HEK293 (cell line): ENCODE measurements around the gene ARHGEF5.

Source experiments
- CTCF ChIA-PET: fragments of 350-600 bp; formaldehyde crosslinking; extraction: SDS; loops from one replicate; lab custom pipeline; 2021; ENCODE audit warnings: antibody characterized with exemption; lab: Yijun Ruan, JAX
- POLR2A ChIA-PET: fragments of 300-600 bp; formaldehyde crosslinking; extraction: SDS; loops from one replicate; lab custom pipeline; 2020; ENCODE audit warnings: antibody characterized with exemption, inconsistent platforms; lab: Yijun Ruan, JAX
- H3K27ac ChIP-seq: fragments of 200-500 bp; sonication (Bioruptor generic); 2 replicates; pipeline ENCODE4 v1.5.1; 2014; ENCODE audit warnings: low read depth, low read length, control low read depth, inconsistent platforms; ENCODE audit errors: extremely low read depth
- H3K36me3 ChIP-seq, 2 experiments: fragments of 200-500 bp in 1 of 2; sonication (Bioruptor generic) in 1 of 2; 1 replicate in 1 of 2; 2 replicates in 1 of 2; pipeline ENCODE4 v1.5.1; 2014 to 2017; ENCODE audit warnings: inconsistent platforms in 2 of 2, low read length in 2 of 2; ENCODE audit not compliant: control insufficient read depth in 2 of 2, insufficient read depth in 1 of 2
- H3K4me1 ChIP-seq: fragments of 200-500 bp; sonication (Bioruptor generic); 2 replicates; pipeline ENCODE4 v1.5.1; 2014; ENCODE audit warnings: mild to moderate bottlenecking, low read length, inconsistent platforms; ENCODE audit not compliant: control insufficient read depth, insufficient read depth
- H3K4me3 ChIP-seq: 2 replicates; pipeline ENCODE4 v1.5.1; 2011; ENCODE audit warnings: low read depth, mild to moderate bottlenecking, control low read depth, low read length, moderate library complexity
- H3K9me3 ChIP-seq: fragments of 200-500 bp; sonication (Bioruptor generic); 2 replicates; pipeline ENCODE4 v1.5.1; 2014; ENCODE audit warnings: low read depth, low read length, inconsistent platforms; ENCODE audit not compliant: control insufficient read depth, insufficient read depth
- CTCF ChIP-seq: fragments of 450-650 bp; formaldehyde crosslinking; IDR thresholded peaks from 2 replicates; pipeline ENCODE4 v1.5.1; 2016; ENCODE audit warnings: missing biosample characterization, missing genetic modification characterization
- KLF7 ChIP-seq: fragments of 450-650 bp; formaldehyde crosslinking; IDR thresholded peaks from 2 replicates; pipeline ENCODE4 v1.5.1; 2016; ENCODE audit warnings: missing biosample characterization, missing genetic modification characterization, borderline replicate concordance
- KLF9 ChIP-seq: fragments of 450-650 bp; formaldehyde crosslinking; IDR thresholded peaks from 2 replicates; pipeline ENCODE4 v1.5.1; 2016; ENCODE audit warnings: missing biosample characterization, missing genetic modification characterization, low read depth
- PRDM6 ChIP-seq: fragments of 450-650 bp; formaldehyde crosslinking; IDR thresholded peaks from 2 replicates; pipeline ENCODE4 v1.5.1; 2017; ENCODE audit warnings: missing biosample characterization, missing genetic modification characterization
- ZIC2 ChIP-seq: fragments of 450-650 bp; formaldehyde crosslinking; IDR thresholded peaks from 2 replicates; pipeline ENCODE4 v1.5.1; 2016; ENCODE audit warnings: missing biosample characterization, missing genetic modification characterization
- ZNF140 ChIP-seq: fragments of 450-650 bp; formaldehyde crosslinking; IDR thresholded peaks from 2 replicates; pipeline ENCODE4 v1.5.1; 2016; ENCODE audit warnings: missing biosample characterization, missing genetic modification characterization
- ZNF175 ChIP-seq: fragments of 450-650 bp; formaldehyde crosslinking; IDR thresholded peaks from 2 replicates; pipeline ENCODE4 v1.5.1; 2016; ENCODE audit warnings: missing biosample characterization, missing genetic modification characterization
- ZNF19 ChIP-seq: fragments of 450-650 bp; formaldehyde crosslinking; IDR thresholded peaks from 2 replicates; pipeline ENCODE4; 2016; ENCODE audit warnings: missing biosample characterization, missing genetic modification characterization, low read depth
- ZNF23 ChIP-seq: fragments of 450-650 bp; formaldehyde crosslinking; IDR thresholded peaks from 2 replicates; pipeline ENCODE4 v1.5.1; 2016; ENCODE audit warnings: missing biosample characterization, missing genetic modification characterization, borderline replicate concordance
- ZNF24 ChIP-seq: fragments of 450-650 bp; formaldehyde crosslinking; IDR thresholded peaks from 2 replicates; pipeline ENCODE4 v1.5.1; 2016; ENCODE audit warnings: missing biosample characterization, missing genetic modification characterization
- ZNF280D ChIP-seq: fragments of 450-650 bp; formaldehyde crosslinking; IDR thresholded peaks from 2 replicates; pipeline ENCODE4 v1.5.1; 2016; ENCODE audit warnings: missing biosample characterization, missing genetic modification characterization
- ZNF404 ChIP-seq: fragments of 450-650 bp; formaldehyde crosslinking; IDR thresholded peaks from 2 replicates; pipeline ENCODE4 v1.5.1; 2017; ENCODE audit warnings: missing biosample characterization, missing genetic modification characterization
- ZNF449 ChIP-seq: fragments of 450-650 bp; formaldehyde crosslinking; IDR thresholded peaks from 2 replicates; pipeline ENCODE4 v1.5.1; 2017; ENCODE audit warnings: missing biosample characterization, mild to moderate bottlenecking, missing genetic modification characterization, moderate library complexity
- ZNF549 ChIP-seq: fragments of 450-650 bp; IDR thresholded peaks from 2 replicates; pipeline ENCODE4 v1.5.1; 2018; ENCODE audit warnings: missing biosample characterization, missing genetic modification characterization, mild to moderate bottlenecking, inconsistent platforms, moderate library complexity
- ZNF664 ChIP-seq: fragments of 450-650 bp; formaldehyde crosslinking; IDR thresholded peaks from 2 replicates; pipeline ENCODE4 v1.5.1; 2016; ENCODE audit warnings: missing biosample characterization, missing genetic modification characterization
- ZNF76 ChIP-seq: fragments of 450-650 bp; formaldehyde crosslinking; IDR thresholded peaks from 2 replicates; pipeline ENCODE4; 2016; ENCODE audit warnings: low read depth, missing biosample characterization, missing genetic modification characterization, borderline replicate concordance
- ZNF785 ChIP-seq: fragments of 450-650 bp; formaldehyde crosslinking; IDR thresholded peaks from 2 replicates; pipeline ENCODE4 v1.5.1; 2016; ENCODE audit warnings: missing biosample characterization, missing genetic modification characterization
- ZNF830 ChIP-seq: fragments of 450-650 bp; IDR thresholded peaks from 2 replicates; pipeline ENCODE4 v1.5.0; 2018; ENCODE audit warnings: missing biosample characterization, missing genetic modification characterization, low read depth, mild to moderate bottlenecking, moderate library complexity

Gene ARHGEF5

GRCh38 chr7:144398291-144398690 lies 43.1 kb downstream of the ARHGEF5 start:
- TF ChIP-seq ZNF140 (tag by site-specific recombination) = no peak
- no peak for TF ChIP-seq ZNF175 (tag by site-specific recombination)
- TF ChIP-seq ZNF449 (tag by site-specific recombination) = no peak
- TF ChIP-seq PRDM6 = no peak
- Histone ChIP-seq H3K36me3 (no peaks in the 10 kb centered on the region), H3K4me1 (no peaks in the 10 kb centered on the region), H3K4me3 (no peak overlapping the region), H3K27ac (no peak overlapping the region), H3K9me3 (no peaks in the 10 kb centered on the region)
- POLR2A ChIA-PET = no interaction called here
- CTCF ChIA-PET = no interaction called here

GRCh38 chr7:144398911-144399310 lies 43.7 kb downstream of the ARHGEF5 start:
- ChIA-PET CTCF (interaction anchor here (0.7 kb wide), 1 partner anchor 412 kb away, joined by 3 read pairs; no protein-coding TSS in a partner anchor), POLR2A (no interaction called here)
- Histone ChIP-seq H3K27ac (no peak overlapping the region), H3K4me3 (no peak overlapping the region), H3K4me1 (no peaks in the 10 kb centered on the region), H3K9me3 (no peaks in the 10 kb centered on the region), H3K36me3 (no peaks in the 10 kb centered on the region)
- TF ChIP-seq CTCF (tag by site-specific recombination) (no peak), ZNF19 (tag by site-specific recombination) (no peak), ZNF549 (tag by site-specific recombination) (no peak), ZNF280D (tag by site-specific recombination) (no peak), ZNF664 (tag by site-specific recombination) (no peak), ZNF830 (tag by site-specific recombination) (no peak), ZNF404 (no peak), KLF7 (tag by site-specific recombination) (no peak), KLF9 (no peak), ZNF24 (tag by site-specific recombination) (no peak), ZNF785 (tag by site-specific recombination) (no peak), ZNF76 (no peak), ZNF23 (tag by site-specific recombination) (no peak), ZIC2 (tag by site-specific recombination) (no peak)
